Loucy (cell line): ENCODE measurements around the gene UBTF.

Source experiments
- EZH2phosphoT487 ChIP-seq: fragments of 200-600 bp; IDR thresholded peaks from 2 replicates; pipeline ENCODE4 v1.6.1; 2018; ENCODE audit warnings: antibody characterized with exemption, mild to moderate bottlenecking, moderate library complexity, borderline replicate concordance
- TF ChIP-seq, protein P1 (sequence below): fragments of 200-600 bp; sonication (generic); conservative IDR thresholded peaks from 2 replicates; pipeline ENCODE4 v1.5.1; 2014; ENCODE audit warnings: mild to moderate bottlenecking, antibody characterized with exemption, low read length

- no peak for TF ChIP-seq EZH2phosphoT487
- TF ChIP-seq, protein P1, sequence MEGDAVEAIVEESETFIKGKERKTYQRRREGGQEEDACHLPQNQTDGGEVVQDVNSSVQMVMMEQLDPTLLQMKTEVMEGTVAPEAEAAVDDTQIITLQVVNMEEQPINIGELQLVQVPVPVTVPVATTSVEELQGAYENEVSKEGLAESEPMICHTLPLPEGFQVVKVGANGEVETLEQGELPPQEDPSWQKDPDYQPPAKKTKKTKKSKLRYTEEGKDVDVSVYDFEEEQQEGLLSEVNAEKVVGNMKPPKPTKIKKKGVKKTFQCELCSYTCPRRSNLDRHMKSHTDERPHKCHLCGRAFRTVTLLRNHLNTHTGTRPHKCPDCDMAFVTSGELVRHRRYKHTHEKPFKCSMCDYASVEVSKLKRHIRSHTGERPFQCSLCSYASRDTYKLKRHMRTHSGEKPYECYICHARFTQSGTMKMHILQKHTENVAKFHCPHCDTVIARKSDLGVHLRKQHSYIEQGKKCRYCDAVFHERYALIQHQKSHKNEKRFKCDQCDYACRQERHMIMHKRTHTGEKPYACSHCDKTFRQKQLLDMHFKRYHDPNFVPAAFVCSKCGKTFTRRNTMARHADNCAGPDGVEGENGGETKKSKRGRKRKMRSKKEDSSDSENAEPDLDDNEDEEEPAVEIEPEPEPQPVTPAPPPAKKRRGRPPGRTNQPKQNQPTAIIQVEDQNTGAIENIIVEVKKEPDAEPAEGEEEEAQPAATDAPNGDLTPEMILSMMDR = no peak
Measured at GRCh38 chr17:44247876-44248736, 28.6 kb upstream of the UBTF start.
